Caki2 (cell line): ENCODE data around the gene MAPK1. TPM values are rescaled to one million over a fixed set of nuclear protein-coding genes. Genes with fewer than 3 reads are reported as not detected.
"Not testable (repeated sequence)": the region's sequence is repeated elsewhere in the genome, so short reads cannot be mapped to it uniquely, and the experiment has no call there.

Experiments
- DNase-seq: peaks from one replicate; pipeline ENCODE4 v3.0.0-alpha.2; 2015; ENCODE audit warnings: low read depth
- in situ Hi-C: cut with HindIII; loops from 2 replicates; pipeline ENCODE4 v1.10.0; 2016; ENCODE audit warnings: low sequenced_read_pairs, low pct_unique_long_range_greater_than_20kb, mixed read lengths
- total RNA-seq: library from RNA; depleted of rRNA; stranded (reverse); fragments of >200 nt; shearing (Covaris generic); gene quantifications from 2 replicates; pipeline ENCODE4 v1.2.3, GENCODE V29; 2014; ENCODE audit warnings: low replicate concordance

The MAPK1 gene
- total RNA-seq, 1 experiment from 2014 or later = 34.9 TPM

GRCh38 chr22:21828268-21828638, 39.2 kb downstream of the MAPK1 start:
- DNase-seq = no peak
- in situ Hi-C loops = no loop called here

GRCh38 chr22:21827628-21828267, 39.7 kb downstream of the MAPK1 start:
- no peak for DNase-seq
- in situ Hi-C loops = no loop called here

GRCh38 chr22:21826204-21826603, 41.2 kb downstream of the MAPK1 start:
- in situ Hi-C loops = no loop called here
- DNase-seq = no peak

- DNase-seq, in situ Hi-C loops: not testable (repeated sequence)
These were observed 42.5 kb downstream of the MAPK1 start for GRCh38 chr22:21824962-21825361.

GRCh38 chr22:21824445-21824912, 43.0 kb downstream of the MAPK1 start:
- no peak for DNase-seq
- in situ Hi-C loops = no loop called here

- in situ Hi-C loops = no loop called here
- no peak for DNase-seq
These were observed 43.6 kb downstream of the MAPK1 start for GRCh38 chr22:21823740-21824444.

- in situ Hi-C loops = no loop called here
- DNase-seq = no peak
These were observed 48.2 kb downstream of the MAPK1 start for GRCh38 chr22:21819183-21819770.

- no peak for DNase-seq
- in situ Hi-C loops = no loop called here
These were observed 48.8 kb downstream of the MAPK1 start for GRCh38 chr22:21818487-21819182.

GRCh38 chr22:21817497-21817853, 50.0 kb downstream of the MAPK1 start:
- in situ Hi-C loops, DNase-seq: not testable (repeated sequence)

- peak; percentile 63 for DNase-seq
- in situ Hi-C loops = no loop called here
These were observed 50.5 kb downstream of the MAPK1 start for GRCh38 chr22:21816787-21817496.

GRCh38 chr22:21816472-21816786, 51.0 kb downstream of the MAPK1 start:
- DNase-seq = no peak
- in situ Hi-C loops = no loop called here

- in situ Hi-C loops = no loop called here
- DNase-seq = no peak
These were observed 51.5 kb downstream of the MAPK1 start for GRCh38 chr22:21815958-21816357.

- DNase-seq = no peak
- in situ Hi-C loops = no loop called here
These were observed 52.1 kb downstream of the MAPK1 start for GRCh38 chr22:21815357-21815756.

- DNase-seq = no peak
- in situ Hi-C loops = no loop called here
These were observed 55.5 kb downstream of the MAPK1 start for GRCh38 chr22:21811982-21812381.

- in situ Hi-C loops = loop anchor here (10.0 kb wide), 2 partner anchors 93 to 127 kb away; no protein-coding TSS in a partner anchor
- no peak for DNase-seq
These were observed 59.6 kb downstream of the MAPK1 start for GRCh38 chr22:21807544-21808529.

GRCh38 chr22:21805325-21805724, 62.1 kb downstream of the MAPK1 start:
- in situ Hi-C loops = loop anchor here (10.0 kb wide), 2 partner anchors 91 to 129 kb away; no protein-coding TSS in a partner anchor
- not testable (repeated sequence) for DNase-seq

- no peak for DNase-seq
- in situ Hi-C loops = loop anchor here (10.0 kb wide), 2 partner anchors 89 to 131 kb away; no protein-coding TSS in a partner anchor
These were observed 63.6 kb downstream of the MAPK1 start for GRCh38 chr22:21803811-21804249.
